Thymus (tissue), 11 donors: Measurements from ENCODE around the gene AGRN. TPM values are rescaled to one million over a fixed set of nuclear protein-coding genes. Genes with fewer than 3 reads are reported as not detected.
"Not testable (repeated sequence)": the region's sequence is repeated elsewhere in the genome, so short reads cannot be mapped to it uniquely, and the experiment has no call there.

Experiments used
- DNase-seq, 9 donors: peaks; one replicate each; pipeline ENCODE4 v3.0.0-alpha.2; 2013; ENCODE audit warnings: low spot score in 9 of 9, low read depth in 6 of 9, missing footprints in 1 of 9
- H3K27ac ChIP-seq, 2 donors: one replicate each; pipeline ENCODE4 v1.5.1; 2013; ENCODE audit warnings: control low read depth in 1 of 2, low read depth in 1 of 2, low read length in 1 of 2, mild to moderate bottlenecking in 1 of 2, moderate library complexity in 1 of 2
- H3K27me3 ChIP-seq, 2 donors: one replicate each; pipeline ENCODE4 v1.5.1; 2013; ENCODE audit warnings: low read length in 1 of 2; ENCODE audit not compliant: control insufficient read depth in 2 of 2, insufficient read depth in 1 of 2
- H3K36me3 ChIP-seq, 2 donors: one replicate each; pipeline ENCODE4 v1.5.1; 2013; ENCODE audit warnings: low read length in 1 of 2, mild to moderate bottlenecking in 1 of 2, moderate library complexity in 1 of 2; ENCODE audit not compliant: control insufficient read depth in 2 of 2, insufficient read depth in 2 of 2
- H3K4me1 ChIP-seq, 2 donors: one replicate each; pipeline ENCODE4 v1.5.1; 2013; ENCODE audit warnings: low read length in 2 of 2; ENCODE audit not compliant: control insufficient read depth in 2 of 2, insufficient read depth in 2 of 2
- H3K4me3 ChIP-seq, 2 donors: one replicate each; pipeline ENCODE4 v1.5.1; 2013; ENCODE audit warnings: low read length in 2 of 2, control low read depth in 1 of 2, mild to moderate bottlenecking in 1 of 2
- H3K9me3 ChIP-seq, 2 donors: one replicate each; pipeline ENCODE4 v1.5.1; 2013; ENCODE audit warnings: low read length in 1 of 2, mild to moderate bottlenecking in 1 of 2; ENCODE audit not compliant: control insufficient read depth in 2 of 2, insufficient read depth in 1 of 2
- WGBS: extraction: QIAGEN DNeasy Blood & Tissue Kit; methylation state at CpG from one replicate; pipeline ENCODE4 v1.1.7; 2013; 5-methylcytosine and 5-hydroxymethylcytosine counted together
- polyA plus RNA-seq: library from polyadenylated mRNA; stranded (reverse); fragments of 200-250 nt; gene quantifications from one replicate; pipeline ENCODE4 v1.2.3, GENCODE V29; 2013
- total RNA-seq: library from RNA; stranded (reverse); fragments of 120-200 nt; gene quantifications from one replicate; pipeline ENCODE4 v1.2.4, GENCODE V29; 2013
- donor health status: healthy.

Gene AGRN
- total and polyA plus RNA-seq, 2 donors = 6.2 to 19.2 TPM

GRCh38 chr1:980602-981395 is 39.1 kb upstream of the AGRN start:
- 89% methylated on average over 35 of the region's 35 CpGs for WGBS
- no peak for DNase-seq

DNA sequence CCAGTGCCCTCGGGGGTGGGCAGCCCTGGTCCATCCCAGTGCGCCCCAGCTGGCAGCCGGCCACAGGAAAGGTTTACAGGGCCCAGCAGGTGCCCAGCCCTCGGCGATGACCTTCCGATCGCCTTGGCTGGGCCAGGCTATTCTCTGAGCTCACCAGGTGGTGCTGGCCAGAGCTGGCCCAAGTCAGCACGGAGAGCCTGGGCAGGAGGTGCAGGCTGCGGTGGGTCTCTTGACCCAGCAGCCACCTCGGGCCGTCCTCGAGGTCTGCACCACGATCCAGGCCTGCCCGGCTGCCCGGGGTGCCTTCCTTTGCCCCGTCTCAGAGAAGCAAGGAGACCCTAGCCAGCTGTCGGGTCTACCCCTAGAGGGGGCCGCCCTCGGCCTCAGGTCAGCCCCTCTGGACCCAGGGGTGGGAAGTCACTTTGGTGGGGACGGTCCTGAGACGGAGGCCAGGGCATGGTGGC is 38.4 kb upstream of the AGRN start:
- H3K27me3 ChIP-seq = peaks cover 0 to 45% of the 10 kb centered on the region in 2 donors
- H3K4me1 ChIP-seq = peaks cover 0 to 2% of the 10 kb centered on the region in 2 donors
- H3K4me3 ChIP-seq = no peak overlapping the region
- no peaks in the 10 kb centered on the region for H3K36me3 ChIP-seq
- H3K9me3 ChIP-seq = peaks cover 0 to 11% of the 10 kb centered on the region in 2 donors
- no peak for DNase-seq
- H3K27ac ChIP-seq = no peak overlapping the region
- WGBS = 85% methylated on average over 21 of the region's 21 CpGs

More at GRCh38 chr1:980602-981395, 39.1 kb upstream of the AGRN start:
- Histone ChIP-seq H3K4me1 (peaks cover 3 to 6% of the 10 kb centered on the region in 2 donors), H3K27me3 (peaks cover 4 to 50% of the 10 kb centered on the region in 2 donors), H3K9me3 (peaks cover 0 to 11% of the 10 kb centered on the region in 2 donors), H3K4me3 (no peak overlapping the region), H3K36me3 (no peaks in the 10 kb centered on the region), H3K27ac (no peak overlapping the region)

DNA sequence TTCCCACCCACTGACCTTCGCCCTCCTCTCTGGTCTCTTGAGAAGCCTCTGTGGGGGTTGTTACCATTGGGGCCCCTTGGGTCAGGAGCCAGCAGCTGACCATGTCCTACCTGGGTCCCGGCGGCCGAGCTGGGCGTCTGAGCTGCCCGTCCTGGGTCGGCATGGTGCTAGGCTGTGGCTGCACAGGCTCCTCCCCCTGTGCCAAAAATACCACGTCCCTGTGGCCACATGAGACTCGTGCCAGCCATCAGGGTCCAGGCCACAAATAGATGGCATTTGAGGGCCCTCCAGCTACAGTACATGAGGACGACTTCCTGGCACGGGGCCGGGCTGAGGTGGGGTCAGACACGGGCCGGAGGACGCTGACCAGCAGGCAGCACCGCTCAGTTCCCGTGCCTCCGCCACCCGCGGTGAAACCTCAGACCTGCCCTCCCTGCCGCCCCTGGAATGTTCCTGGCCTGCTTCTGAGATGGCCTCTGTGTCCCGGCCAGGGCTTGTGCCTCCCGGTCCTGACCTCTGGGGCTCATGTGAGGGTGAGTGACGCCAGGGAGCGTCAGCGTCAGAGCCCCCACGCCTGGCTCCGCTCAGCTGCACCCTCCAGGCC is 37.9 kb upstream of the AGRN start, which contains the start of gene PERM1:
Gene PERM1 (minus strand): TSS at position 139 of the 604 bp plus-strand sequence. CDS start 1,064 bp downstream, outside the sequence.
- DNase-seq = no peak

DNA sequence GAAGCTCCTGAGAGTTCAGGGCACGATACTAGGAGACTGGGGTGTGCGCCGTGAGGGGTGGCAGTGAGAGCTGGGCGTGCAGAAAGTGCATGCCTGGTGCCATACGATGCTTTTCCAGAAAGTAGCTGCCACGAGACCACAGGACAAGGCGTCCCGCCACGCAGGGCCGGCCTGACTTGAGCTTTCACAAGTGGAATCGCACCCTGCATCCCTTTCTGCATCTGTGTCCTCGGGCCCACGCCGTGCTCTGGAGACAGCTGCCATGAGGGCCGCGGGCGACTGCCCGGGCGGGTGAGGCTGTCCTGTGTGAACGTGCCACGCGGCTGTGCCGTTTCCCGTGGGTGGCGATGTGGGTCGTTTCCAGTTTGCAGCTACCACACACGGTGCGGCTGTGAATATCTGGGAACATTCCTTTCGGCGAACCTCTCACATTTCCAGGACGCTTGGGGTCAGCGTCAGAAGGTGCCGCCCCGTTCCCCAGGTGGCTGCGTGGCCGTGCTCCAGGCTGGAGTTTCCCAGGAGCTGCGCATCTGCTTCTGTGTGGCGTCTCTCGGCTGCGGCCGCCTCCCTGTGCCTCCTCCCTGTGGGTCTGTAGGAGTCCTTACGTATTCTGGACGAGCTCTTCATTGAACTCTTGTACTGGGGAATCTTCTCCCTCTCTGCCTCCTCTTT is 37.0 kb upstream of the AGRN start:
- H3K27ac ChIP-seq = no peak overlapping the region
- DNase-seq = no peak
- 86% methylated on average over 43 of the region's 43 CpGs for WGBS
- H3K27me3 ChIP-seq = peaks cover 0 to 45% of the 10 kb centered on the region in 2 donors
- H3K4me1 ChIP-seq = peaks cover 0 to 2% of the 10 kb centered on the region in 2 donors
- no peaks in the 10 kb centered on the region for H3K36me3 ChIP-seq
- no peak overlapping the region for H3K4me3 ChIP-seq
- H3K9me3 ChIP-seq = peaks cover 0 to 11% of the 10 kb centered on the region in 2 donors

More for the DNA sequence above, 37.9 kb upstream of the AGRN start, which contains the start of gene PERM1:
- no peaks in the 10 kb centered on the region for H3K36me3 ChIP-seq
- no peak within 1 kb of the TSS for H3K27ac ChIP-seq
- peaks cover 0 to 11% of the 10 kb centered on the region in 2 donors for H3K9me3 ChIP-seq
- no peak within 1 kb of the TSS for H3K4me3 ChIP-seq
- H3K4me1 ChIP-seq = peaks cover 0 to 2% of the 10 kb centered on the region in 2 donors
- peaks cover 0 to 45% of the 10 kb centered on the region in 2 donors for H3K27me3 ChIP-seq
- 78% methylated on average over 28 of the region's 28 CpGs for WGBS

GRCh38 chr1:983798-984475 is 36.0 kb upstream of the AGRN start:
- WGBS = 22% methylated on average over 29 of the region's 29 CpGs
- no peak overlapping the region for H3K27ac ChIP-seq
- H3K4me1 ChIP-seq = peaks cover 0 to 2% of the 10 kb centered on the region in 2 donors
- peaks cover 0 to 45% of the 10 kb centered on the region in 2 donors for H3K27me3 ChIP-seq
- H3K9me3 ChIP-seq = peaks cover 0 to 2% of the 10 kb centered on the region in 2 donors
- peak in 2 of 9 donors; percentile 40 to 51 for DNase-seq
- no peak overlapping the region for H3K4me3 ChIP-seq
- H3K36me3 ChIP-seq = no peaks in the 10 kb centered on the region

DNA sequence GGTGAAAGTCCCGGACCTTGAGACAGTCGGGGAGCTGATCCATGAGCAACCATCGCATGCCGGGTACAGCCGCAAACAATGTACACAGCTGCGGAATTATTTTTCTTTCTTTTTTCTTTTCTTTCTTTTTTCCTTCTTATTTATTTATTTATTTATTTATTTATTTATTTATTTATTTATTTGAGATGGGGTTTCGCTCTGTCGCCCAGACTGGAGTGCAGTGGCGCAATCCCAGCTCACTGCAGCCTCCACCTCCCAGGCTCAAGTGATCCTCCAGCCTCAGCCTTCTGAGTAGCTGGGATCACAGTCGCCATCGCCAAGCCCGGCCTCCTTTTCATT is 35.5 kb upstream of the AGRN start:
- Histone ChIP-seq H3K4me1 (peaks cover 0 to 2% of the 10 kb centered on the region in 2 donors), H3K27me3 (peaks cover 0 to 45% of the 10 kb centered on the region in 2 donors), H3K36me3 (no peaks in the 10 kb centered on the region), H3K27ac (no peak overlapping the region), H3K9me3 (peaks cover 0 to under 1% of the 10 kb centered on the region in 2 donors), H3K4me3 (no peak overlapping the region)
- WGBS = 67% methylated on average over 12 of the region's 12 CpGs
- no peak for DNase-seq

DNA sequence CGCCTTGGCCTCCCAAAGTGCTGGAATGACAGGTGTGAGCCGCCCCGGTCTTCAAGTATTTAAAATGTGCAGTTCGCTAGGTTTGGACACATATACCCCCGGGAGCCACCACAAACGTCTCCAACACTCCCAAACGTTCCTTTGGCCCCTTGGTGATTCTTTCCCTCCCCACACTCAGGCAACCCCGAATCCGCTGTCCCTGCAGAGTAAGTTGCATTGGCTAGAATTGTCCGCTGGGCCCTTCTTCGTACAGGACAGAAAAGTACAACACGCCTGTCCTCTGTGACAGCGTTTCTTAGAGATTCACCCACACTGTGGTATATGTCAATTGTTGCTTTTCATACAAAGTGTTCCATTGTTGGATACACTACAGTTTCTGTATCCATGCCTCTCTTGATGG is 34.8 kb upstream of the AGRN start:
- Histone ChIP-seq H3K27me3 (peaks cover 0 to 44% of the 10 kb centered on the region in 2 donors), H3K36me3 (no peaks in the 10 kb centered on the region), H3K9me3 (peaks cover 0 to 4% of the 10 kb centered on the region in 2 donors), H3K27ac (no peak overlapping the region), H3K4me1 (peaks cover 0 to 2% of the 10 kb centered on the region in 2 donors), H3K4me3 (no peak overlapping the region)
- WGBS = 82% methylated on average over 13 of the region's 13 CpGs
- DNase-seq = no peak

- WGBS = 92% methylated on average over 5 of the region's 5 CpGs
- H3K27ac ChIP-seq, DNase-seq, H3K4me1 ChIP-seq, H3K36me3 ChIP-seq, H3K4me3 ChIP-seq: not testable (repeated sequence)
- H3K9me3 ChIP-seq = peaks cover 0 to 19% of the 10 kb centered on the region in 2 donors
- H3K27me3 ChIP-seq = peaks cover 0 to 20% of the 10 kb centered on the region in 2 donors
Observed at GRCh38 chr1:988061-988460, 31.9 kb upstream of the AGRN start.
